RWPE1 (cell line): ENCODE results near the gene BICD2.

Experiments used
- CTCF ChIA-PET: fragments of 350-600 bp; sonication (Branson Sonifier 250); formaldehyde crosslinking; extraction: SDS; loops from one replicate; lab custom pipeline; 2021; lab: Yijun Ruan, JAX
- POLR2A ChIA-PET: fragments of 400-600 bp; formaldehyde crosslinking; extraction: SDS; loops from one replicate; lab custom pipeline; 2020; ENCODE audit warnings: antibody characterized with exemption; ENCODE audit not compliant: low non-redundant PET; lab: Yijun Ruan, JAX
- DNase-seq: peaks from one replicate; pipeline ENCODE4 v3.0.0; 2012; ENCODE audit warnings: low spot score
- H3K27ac ChIP-seq: fragments of 450-650 bp; 2 replicates; pipeline ENCODE4 v1.5.1; 2017
- TF ChIP-seq, protein P1 (sequence below): fragments of 450-650 bp; conservative IDR thresholded peaks from 2 replicates; pipeline ENCODE4 v1.5.1; 2017; ENCODE audit warnings: low read depth, mild to moderate bottlenecking

BICD2 gene

DNA sequence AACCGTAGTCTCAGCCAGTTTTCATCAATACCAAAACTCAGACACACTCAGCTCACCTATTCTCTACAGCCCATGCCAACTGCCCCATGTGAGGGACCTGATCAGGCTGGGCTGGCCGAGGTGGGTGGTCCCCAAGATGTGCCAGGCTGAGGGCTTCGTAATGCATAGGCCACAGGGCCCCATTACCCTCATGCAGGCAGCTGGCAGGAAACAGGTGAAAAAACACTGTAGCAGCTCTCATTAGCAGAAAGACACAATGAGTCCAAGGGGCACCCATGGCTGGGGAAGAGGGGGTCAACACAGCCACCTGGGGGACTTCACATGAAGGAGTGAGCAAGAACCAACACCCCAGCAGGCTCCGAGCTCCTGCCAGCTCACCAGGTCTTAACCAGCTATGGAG lies 102.9 kb downstream of the BICD2 start:
- POLR2A ChIA-PET = no interaction called here

More for the DNA sequence above, 102.9 kb downstream of the BICD2 start:
- peak overlapping the region; percentile 52 for H3K27ac ChIP-seq
- CTCF ChIA-PET = interaction anchor here (0.7 kb wide), 2 partner anchors 46 to 353 kb away, joined by 3 to 4 read pairs; no protein-coding TSS in a partner anchor
- DNase-seq = no peak
- TF ChIP-seq, protein P1, sequence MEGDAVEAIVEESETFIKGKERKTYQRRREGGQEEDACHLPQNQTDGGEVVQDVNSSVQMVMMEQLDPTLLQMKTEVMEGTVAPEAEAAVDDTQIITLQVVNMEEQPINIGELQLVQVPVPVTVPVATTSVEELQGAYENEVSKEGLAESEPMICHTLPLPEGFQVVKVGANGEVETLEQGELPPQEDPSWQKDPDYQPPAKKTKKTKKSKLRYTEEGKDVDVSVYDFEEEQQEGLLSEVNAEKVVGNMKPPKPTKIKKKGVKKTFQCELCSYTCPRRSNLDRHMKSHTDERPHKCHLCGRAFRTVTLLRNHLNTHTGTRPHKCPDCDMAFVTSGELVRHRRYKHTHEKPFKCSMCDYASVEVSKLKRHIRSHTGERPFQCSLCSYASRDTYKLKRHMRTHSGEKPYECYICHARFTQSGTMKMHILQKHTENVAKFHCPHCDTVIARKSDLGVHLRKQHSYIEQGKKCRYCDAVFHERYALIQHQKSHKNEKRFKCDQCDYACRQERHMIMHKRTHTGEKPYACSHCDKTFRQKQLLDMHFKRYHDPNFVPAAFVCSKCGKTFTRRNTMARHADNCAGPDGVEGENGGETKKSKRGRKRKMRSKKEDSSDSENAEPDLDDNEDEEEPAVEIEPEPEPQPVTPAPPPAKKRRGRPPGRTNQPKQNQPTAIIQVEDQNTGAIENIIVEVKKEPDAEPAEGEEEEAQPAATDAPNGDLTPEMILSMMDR = no peak
